NCI-H1092 (cell line): Measurements from ENCODE around the gene AKAP9.
"Not testable (repeated sequence)": the region's sequence is repeated elsewhere in the genome, so short reads cannot be mapped to it uniquely, and the experiment has no call there.

Experiments used
- DNase-seq: peaks from one replicate; lab custom pipeline; 2025; lab: John Stamatoyannopoulos, UW

Gene AKAP9

DNA sequence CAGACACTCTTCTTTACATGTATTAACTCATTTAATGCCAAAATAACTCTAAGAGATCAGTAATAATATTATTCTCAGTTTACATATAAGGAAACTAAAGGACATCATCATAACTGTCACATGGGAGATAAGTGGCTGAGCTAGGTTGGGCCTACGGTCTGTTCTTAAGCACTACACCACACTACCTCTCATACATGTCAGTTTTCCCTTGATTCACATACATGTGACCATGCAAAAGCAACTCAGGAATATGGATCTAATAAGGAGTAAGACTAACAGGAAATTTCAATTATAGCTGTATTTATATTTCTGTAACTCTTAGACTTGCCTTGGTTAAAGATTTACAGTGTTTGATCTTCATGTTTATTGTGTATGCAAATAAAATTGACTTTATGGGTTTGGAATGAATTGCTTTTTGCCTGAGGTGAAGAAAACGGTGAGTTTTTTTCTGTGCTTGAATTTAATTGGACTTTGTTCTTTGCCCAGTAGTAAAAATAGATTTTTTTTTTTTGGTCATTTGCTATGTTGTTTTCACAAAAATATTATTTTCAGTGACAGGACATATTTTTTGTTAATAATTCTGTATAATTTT lies 123.9 kb downstream of the AKAP9 start:
- DNase-seq = no peak

DNA sequence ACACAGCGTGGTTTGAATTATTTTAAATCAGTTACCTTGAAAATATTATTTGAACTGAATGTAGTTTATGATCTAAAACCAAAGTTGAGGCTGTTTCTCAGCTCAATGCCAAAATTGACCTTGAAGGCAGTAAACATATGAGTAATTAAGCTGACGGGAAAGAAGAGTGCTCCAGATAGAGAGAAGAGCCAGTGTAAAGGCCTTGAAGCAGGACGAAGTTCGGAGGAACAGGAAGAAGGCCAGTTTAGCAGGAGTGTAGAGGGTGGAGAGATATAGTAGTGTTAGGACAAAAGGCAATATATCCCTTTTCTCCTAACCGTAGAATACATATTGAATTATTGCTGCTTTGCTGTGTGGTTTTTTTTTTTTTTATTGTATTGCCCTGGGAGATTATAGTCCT lies 130.4 kb downstream of the AKAP9 start:
- DNase-seq = no peak

DNA sequence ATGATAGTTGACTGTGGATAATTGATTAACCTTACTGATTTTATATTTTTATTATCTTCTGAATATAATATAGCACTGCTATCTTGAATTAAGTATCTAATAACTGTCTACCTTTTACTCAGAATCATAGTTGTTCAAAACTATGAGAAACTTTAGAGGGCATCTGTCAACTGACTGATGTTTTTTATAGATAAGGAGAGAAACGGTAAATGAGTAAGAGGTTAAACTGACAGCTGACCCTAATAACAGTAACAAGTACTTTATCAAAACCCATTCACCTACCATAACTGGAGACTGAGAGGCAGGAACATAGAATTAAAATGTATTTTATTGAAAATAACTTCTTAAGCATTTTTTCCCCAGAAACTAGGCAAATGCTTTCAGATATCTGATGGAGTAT lies 131.5 kb downstream of the AKAP9 start:
- no peak for DNase-seq

DNA sequence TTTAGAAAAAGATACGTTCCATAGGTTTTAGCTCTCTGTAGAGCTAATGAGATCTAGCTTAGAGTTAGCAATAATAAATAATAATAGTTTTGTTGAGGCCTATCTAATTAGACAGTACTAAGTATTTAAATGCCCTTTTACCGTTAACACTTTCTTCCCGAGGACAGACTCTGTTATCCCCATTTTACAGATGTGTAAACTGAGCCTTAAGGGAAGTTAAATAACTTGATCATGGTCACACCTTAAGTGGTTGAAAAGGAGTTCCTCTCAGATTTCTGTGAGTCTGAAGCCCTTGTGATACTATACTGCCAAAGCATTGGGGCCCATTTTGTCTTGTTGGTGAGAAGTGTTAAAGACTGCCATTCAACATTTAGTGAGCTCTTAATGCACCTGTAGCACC lies 132.0 kb downstream of the AKAP9 start:
- DNase-seq = no peak

DNA sequence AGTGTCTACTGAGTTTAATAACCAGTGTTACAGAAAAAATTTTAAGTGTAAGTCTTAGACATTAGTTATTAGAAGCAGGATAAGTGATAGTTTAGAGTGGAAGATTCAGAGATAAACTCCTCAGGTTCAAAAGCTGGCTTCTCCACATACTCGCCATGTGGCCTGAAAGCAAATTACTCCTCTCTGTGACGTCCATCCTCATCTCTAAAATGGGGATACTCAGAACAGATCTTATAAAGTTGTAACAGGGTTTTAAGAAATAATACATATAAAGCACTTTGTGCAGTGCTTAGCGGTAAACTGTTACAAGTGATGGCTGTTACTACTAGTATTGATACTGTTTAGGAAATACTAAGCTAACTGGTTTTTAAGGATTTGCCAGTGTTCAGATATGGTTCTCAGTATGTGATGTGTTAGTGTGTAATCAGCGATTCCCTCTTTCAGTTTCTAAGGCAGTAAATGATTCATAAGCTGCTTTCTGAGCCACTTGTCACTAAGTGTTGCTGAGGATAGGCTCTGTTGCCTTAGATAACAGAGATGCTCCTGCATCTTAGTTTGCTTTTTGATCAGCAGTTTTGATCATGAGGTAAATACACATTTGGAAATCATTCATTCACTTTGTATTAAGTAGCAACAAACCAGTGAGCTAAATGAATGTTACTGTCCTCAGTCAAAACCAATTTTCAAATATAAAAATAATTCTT lies 134.9 kb downstream of the AKAP9 start:
- DNase-seq = no peak

DNA sequence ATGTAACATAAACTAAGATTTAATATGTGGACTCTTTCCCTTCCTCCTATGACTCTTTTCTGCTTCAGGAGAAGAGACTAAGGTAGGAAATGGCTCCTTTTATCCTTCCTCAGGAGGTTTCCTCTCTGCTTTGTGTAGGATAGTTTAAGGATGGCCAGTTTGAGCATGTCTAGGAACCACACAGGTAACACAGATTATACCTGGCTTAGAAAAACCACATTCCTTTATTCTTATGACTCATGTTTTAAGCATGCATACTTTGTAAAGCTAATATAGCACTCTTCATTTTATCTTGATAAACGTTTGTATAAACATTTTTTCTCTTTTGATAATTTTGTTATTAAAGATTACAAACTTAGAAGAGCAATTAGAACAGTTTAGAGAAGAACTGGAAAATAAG lies 135.8 kb downstream of the AKAP9 start:
- no peak for DNase-seq

DNA sequence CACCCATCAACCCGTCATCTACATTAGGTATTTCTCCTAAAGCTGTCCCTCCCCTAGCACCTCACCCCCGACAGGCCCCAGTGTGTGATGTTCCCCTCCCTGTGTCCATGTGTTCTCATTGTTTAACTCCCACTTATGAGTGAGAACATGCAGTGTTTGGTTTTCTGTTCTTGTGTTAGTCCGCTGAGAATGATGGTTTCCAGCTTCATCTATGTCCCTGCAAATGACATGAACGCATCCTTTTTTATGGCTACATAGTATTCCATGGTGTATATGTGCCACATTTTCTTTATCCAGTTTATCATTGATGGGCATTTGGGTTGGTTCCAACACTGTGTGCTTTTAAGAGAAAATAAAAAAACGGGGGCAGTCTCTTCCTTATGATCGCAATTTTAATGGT lies 143.3 kb downstream of the AKAP9 start:
- DNase-seq = not testable (repeated sequence)

DNA sequence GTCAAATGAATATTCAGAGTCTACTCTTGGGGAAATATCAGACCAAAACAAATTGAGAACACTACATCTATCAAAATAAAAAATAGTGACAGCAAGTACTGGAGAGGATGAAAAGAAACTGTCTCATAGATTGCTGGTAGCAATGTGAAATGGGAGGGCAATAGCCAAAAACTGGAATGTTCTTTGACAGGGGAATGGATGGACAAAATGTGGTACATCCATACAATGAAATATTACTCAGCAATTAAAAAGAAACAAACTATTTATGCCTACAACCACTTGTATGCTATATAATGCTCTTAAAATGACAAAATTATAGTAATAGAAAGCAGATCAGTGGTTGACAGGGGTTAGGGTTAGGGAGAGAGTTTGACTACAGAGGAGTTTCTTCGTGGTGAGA lies 147.6 kb downstream of the AKAP9 start:
- no peak for DNase-seq

DNA sequence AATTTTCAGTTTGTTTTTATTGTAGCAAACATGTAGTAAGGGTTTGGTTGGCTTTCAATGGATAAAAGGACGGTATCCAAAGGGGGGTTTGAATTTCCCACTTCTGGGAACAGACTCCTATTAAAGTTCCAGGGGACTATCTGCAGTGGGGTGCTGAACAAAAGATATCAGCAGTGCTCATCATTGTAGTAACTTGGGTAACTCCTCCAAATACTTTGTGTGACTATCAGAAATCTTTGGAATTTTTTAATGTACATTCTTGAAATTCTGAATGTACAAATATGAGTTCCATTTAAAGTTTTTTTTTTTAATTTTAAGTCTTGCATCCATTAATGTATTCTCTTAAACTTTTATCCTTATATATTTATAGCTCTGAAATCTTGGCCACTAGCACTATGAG lies 151.5 kb downstream of the AKAP9 start:
- no peak for DNase-seq

DNA sequence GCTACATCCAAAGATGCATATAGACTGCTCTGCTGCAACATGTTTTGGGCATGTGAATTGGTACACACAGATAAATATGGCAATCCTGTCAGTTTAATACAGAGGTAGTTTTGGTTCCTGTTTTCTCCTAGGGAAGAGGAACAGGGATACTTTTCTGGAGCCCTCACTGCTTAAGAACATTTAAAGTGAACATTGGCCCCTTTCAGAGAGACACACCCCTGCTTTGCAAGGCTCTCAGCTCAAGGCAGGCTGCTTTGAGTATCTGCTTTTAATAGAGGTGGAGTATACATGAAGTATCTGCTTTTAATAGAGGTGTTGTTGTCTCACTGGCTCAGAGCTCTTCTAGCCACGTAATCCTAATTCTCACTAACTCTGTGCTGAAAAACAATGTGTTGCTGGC lies 154.7 kb downstream of the AKAP9 start:
- no peak for DNase-seq

DNA sequence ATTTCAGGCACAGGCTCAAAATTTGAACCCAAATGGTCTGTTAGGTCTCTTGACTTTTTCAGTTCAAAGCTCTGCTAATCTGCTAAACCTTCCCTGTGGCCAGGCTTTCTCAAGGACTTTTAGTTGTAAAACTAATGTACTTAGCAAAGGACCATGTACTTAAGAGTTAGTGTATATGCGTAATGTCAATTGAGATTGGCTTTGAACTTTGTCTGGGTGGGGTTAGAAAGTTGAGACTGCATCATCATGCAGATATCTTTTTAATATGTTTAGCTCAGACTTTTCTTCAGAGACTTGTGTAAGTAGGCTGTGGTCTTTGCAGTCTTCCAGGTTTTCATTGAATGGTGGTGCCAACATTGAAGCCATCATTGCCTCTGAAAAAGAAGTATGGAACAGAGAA lies 159.9 kb downstream of the AKAP9 start:
- no peak for DNase-seq

DNA sequence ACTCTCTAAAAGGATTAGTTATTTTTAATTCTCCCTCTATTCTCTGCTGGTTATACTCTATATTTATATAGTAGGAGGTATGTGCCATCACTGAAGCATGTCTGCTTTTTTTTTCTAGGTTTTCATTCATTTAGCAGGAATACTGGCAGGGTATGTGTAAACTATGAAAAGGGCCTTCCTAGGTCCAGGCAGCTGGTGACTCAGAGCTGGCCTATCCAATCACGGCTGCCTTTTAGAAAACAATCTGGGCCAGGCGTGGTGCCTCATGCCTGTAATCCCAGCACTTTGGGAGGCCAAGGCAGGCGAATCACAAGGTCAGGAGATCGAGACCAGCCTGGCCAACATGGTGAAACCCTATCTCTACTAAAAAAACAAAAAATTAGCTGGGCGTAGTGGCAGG lies 162.2 kb downstream of the AKAP9 start:
- DNase-seq = not testable (repeated sequence)

DNA sequence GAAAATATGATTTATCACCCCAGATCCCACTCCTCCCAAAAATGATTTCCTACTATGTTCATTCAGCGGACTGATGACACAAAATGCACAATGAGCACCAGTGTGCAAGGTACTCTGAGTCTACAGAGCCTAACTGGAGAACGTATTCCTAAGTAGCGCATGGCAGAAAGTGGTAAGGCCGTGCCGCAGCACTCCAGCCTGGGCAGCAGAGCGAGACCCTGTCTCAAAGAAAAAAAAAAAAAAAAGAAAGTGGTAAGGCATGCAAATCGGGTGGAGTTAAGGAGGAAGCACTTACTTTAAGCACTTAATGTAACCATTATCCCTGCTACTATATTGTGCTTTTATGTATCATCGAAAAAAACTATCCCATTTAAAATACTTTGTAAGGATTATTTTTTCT lies 168.2 kb downstream of the AKAP9 start:
- no peak for DNase-seq

DNA sequence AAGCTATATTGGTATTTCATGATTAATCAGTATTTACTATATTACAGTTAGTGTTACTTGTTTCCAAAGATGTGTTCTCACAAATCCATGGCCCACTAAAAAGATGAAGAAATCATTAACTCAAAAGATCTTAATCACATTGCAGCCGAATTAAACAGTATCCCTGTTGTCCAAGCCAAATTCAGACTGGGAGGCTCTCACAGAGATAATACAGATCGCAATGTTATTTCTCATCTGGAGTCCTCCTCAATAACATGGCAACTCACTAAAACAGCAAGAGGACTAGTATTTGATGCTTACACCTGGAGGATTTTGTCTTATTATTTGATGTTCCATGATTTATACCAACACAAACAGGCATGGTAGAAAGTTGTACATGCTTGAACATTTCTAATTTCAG lies 170.2 kb downstream of the AKAP9 start:
- no peak for DNase-seq

DNA sequence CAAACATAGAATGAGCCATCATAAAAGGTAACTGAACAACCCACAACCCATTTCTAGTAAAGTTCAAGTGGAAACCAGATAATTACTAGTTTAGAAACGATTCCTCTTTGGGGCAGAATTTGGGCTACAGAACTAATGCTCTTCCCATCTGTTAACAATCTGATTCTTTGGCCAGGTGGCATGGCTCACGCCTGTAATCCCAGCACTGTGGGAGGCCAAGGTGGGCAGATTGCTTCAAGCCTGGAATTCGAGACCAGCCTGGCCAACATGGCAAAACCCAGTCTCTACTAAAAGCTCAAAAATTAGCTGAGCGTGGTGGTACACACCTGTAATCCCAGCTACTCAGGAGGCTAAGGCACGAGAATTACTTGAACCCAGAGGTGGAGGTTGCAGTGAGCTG lies 175.2 kb downstream of the AKAP9 start:
- DNase-seq = no peak

DNA sequence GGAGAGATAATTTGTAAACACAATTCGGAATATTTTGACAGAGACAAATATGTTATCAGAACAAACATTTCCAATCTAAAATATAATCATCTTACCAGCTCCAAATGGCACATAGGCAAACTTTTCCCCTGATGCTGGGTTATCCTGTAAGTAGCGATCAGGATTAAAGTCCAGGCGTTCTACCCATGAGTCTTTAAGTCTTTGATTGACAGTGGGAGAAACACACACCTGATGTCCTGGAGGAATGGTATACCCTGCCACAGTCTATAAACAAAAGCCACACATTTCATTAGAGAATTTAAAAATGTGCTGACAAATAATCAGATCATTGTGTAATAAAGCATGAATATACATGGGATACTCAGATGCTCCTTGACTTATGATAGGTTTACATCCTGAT lies 176.3 kb downstream of the AKAP9 start:
- DNase-seq = no peak

DNA sequence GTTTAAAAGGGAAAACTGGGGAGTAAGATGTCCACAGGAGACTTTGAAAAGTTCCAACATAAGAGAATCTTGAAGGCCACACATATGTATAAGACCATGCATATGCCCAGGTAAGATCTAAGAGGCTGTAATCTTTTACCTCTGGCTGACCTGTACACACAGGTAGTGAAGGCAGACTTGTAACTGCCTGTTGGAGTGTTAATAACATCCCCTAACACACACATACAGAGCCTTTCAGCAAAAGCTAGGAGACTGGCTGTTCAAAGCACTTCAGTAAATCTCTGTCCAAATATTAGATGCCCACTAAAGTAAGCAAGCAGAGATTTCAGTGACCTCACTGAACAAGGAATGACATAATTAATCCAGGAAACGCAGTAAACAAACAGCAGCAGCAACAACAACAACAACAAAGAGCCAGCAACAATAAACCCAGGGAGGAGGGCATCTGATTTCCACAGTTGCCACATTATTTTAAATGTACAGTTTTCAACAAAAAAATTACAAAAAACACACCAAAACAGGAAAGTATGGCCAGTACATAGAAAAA lies 178.6 kb downstream of the AKAP9 start:
- DNase-seq = no peak

DNA sequence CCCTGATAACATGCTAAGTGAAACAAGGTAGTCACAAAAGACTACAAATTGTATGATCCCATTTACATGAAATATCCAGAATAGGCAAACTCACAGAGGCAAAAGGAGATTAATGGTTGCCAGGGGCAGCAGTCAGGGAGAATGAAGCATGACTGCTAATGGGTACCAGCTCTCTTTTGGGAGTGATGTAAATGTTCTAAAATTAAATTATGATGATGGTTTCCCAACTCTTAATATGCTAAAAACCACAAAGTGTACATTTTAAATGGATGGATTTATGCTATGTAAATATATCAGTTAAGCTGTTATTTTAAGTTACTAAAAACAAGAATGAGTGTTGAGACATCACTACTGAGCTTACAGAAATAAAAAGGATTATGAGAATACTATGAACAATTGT lies 181.0 kb downstream of the AKAP9 start:
- DNase-seq = no peak

DNA sequence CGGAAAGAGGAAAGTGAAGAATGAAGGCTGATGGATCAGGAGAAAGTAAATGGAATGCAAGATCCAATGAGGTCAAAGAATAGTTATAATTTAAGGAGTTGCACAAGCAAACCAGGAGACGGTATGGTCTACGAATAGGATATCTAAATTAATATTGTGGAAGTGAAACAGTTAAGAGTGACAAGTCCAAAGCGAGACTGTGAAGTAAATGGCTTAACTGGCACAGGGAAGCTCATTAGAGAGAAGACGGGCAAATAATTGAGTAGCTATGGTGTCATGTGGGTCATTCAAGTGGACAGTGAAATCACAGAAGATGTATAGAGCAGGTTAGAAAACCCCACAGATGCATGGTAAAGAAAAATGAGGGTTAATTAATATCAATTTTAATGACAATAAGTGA lies 190.4 kb downstream of the AKAP9 start:
- no peak for DNase-seq

DNA sequence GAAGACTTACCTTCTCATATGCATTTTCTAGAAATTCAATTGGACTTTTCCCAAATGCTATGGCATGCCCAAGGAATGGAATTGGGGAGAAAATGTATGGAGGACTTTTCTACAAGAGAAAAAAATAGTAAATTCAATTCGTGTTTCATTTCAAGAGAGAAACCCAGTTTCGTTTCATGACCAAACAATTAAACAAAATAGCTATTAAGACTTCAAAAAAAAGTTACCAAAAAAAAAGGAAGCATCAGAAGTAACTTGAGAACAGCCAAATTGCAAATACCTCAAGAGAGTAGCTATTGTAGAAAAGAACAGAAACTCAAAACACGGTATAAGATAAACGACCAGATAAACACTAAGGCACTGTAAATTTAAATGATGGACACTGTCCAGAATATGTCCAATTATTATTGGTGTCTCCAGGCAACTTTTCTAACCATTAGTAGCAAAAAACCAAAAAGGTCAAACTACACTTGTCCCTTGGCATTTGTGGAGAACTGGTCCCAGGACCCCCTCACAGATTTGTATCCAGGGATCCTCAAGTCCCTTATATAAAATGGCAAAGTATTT lies 191.2 kb downstream of the AKAP9 start:
- DNase-seq = no peak

DNA sequence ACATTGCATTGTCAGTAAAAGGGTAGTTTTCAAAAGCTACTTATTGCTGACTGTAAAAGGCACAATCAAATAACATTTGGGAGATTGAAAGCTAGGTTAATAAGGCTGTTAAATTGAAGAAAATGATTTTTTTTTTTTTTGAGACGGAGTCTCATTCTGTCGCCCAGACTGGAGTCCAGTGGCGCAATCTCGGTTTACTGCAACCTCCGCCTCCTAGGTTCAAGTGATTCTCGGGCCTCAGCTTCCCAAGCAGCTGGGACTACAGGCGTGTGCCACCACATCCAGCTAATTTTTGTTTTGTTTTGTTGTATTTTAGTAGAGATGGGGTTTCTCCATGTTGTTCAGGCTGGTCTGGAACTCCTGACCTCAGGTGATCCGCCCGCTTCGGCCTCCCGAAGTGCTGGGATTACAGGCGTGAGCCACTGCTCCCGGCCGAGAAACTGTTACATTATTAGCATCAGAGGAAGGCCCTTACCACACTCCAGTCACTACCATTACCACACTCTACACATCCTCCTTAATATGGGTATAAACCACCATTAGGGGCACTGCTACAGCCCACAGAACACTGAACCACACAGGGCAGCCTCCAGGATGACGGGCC lies 192.6 kb downstream of the AKAP9 start:
- no peak for DNase-seq

DNA sequence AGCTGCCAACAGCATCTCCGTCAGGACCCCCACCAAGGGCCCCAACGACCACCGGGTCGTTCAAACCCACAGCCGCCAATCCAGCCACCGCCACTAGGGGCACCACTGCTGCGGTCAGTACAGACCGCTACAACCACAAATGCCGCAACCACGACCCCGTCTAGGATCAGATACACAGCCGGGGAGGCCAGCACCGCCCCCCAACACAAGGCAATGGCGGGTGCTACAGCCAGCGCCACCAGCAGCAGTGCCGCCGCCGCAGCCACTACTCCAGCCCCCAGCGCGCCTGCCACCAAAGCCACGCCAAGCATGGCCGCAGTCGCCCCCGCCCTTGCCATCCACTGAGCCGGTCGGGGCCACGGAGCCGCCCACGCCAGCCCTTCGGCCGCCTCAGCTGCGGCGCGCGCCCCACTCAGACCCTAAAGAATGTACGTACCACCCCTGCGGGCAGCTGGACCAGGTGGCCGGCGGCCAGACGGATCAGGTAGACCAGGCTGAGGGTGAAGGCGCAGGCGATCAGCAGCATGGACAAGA lies 193.1 kb downstream of the AKAP9 start:
- peak; percentile 83 for DNase-seq
